Right lobe of liver (tissue), 6 donors: ENCODE results near the gene PIM2. TPM values are rescaled to one million over a fixed set of nuclear protein-coding genes. Genes with fewer than 3 reads are reported as not detected.
A peak's percentile ranks its signal among the peaks of the same experiment; 100 is the strongest.

Source experiments
- ATAC-seq, 4 donors: fragments of 200-7000 bp; cut with Tn5 transposase; one replicate each; pipeline ENCODE4 v1.9.1; 2020; ENCODE audit warnings: mild to moderate bottlenecking in 4 of 4, moderate library complexity in 4 of 4
- DNase-seq, 3 donors: peaks; one replicate each; pipeline ENCODE4 v3.0.0-alpha.2; 2020
- H3K27ac ChIP-seq, 3 donors: fragments of 200-600 bp; one replicate each; pipeline ENCODE4 v1.8.0; 2022
- H3K27me3 ChIP-seq, 2 donors: fragments of 200-600 bp; one replicate each; pipeline ENCODE4 v1.8.0; 2022
- H3K36me3 ChIP-seq, 4 donors: fragments of 200-600 bp; sonication (generic) in 1 of 4; one replicate each; pipeline versions ENCODE4 v1.5.1 to v1.8.0; 2017 to 2022; ENCODE audit warnings: control low read depth in 1 of 4
- H3K4me1 ChIP-seq, 4 donors: fragments of 200-600 bp; sonication (generic) in 1 of 4; one replicate each; pipeline versions ENCODE4 v1.5.1 to v1.8.0; 2017 to 2022; ENCODE audit warnings: control low read depth in 1 of 4
- H3K4me3 ChIP-seq, 3 donors: fragments of 200-600 bp; one replicate each; pipeline ENCODE4 v1.8.0; 2022
- H3K9me3 ChIP-seq, 4 donors: fragments of 200-600 bp; sonication (generic) in 1 of 4; one replicate each; pipeline versions ENCODE4 v1.5.1 to v1.8.0; 2017 to 2022; ENCODE audit warnings: control low read depth in 1 of 4
- POLR2A ChIP-seq: fragments of 450-650 bp; IDR thresholded peaks from one replicate; pipeline ENCODE4 v1.6.1; 2017; ENCODE audit warnings: antibody characterized with exemption, mild to moderate bottlenecking
- WGBS: methylation state at CpG from one replicate; pipeline ENCODE4 v1.1.6; 2018; ENCODE audit warnings: low coverage, low lambda C conversion rate; ENCODE audit not compliant: insufficient coverage; ENCODE audit errors: missing lambda C conversion rate; 5-methylcytosine and 5-hydroxymethylcytosine counted together
- intact Hi-C, 2 donors: fragments of 100-400 bp; cut with DNase I; formaldehyde crosslinking; loops; one replicate each; pipeline versions ENCODE4 v1.11.2 to v1.14.1; 2022
- long read RNA-seq: library from polyadenylated mRNA; unstranded; transcript quantifications from one replicate; pipeline ENCODE4 v2.0.0, GENCODE V29; 2019
- total RNA-seq, 6 experiments: library from RNA; depleted of rRNA in 2 of 6; stranded (reverse); fragments of >200 nt in 2 of 6; fragmentation: NEBNext Ultra II Directional in 3 of 6; extraction: Animal tissue kit (Norgen Biotek cat#: 25700) in 3 of 6; gene quantifications; one replicate each; pipeline versions ENCODE4 v1.1.0 to v1.2.4, GENCODE V29; 2016 to 2023
- TF ChIP-seq, protein P1 (sequence below), 4 donors: fragments of 200-600 bp in 3 of 4; fragments of 450-650 bp in 1 of 4; IDR thresholded peaks; one replicate each; pipeline versions ENCODE4 v1.5.1 to v1.8.0; 2016 to 2022; ENCODE audit warnings: antibody characterized with exemption in 4 of 4, mild to moderate bottlenecking in 2 of 4
- donor health status: DM: no; HTN: yes; CAD: no.
- donor health status: DM: no; HTN: no; CAD: no.
- donor health status: DM: no; HTN: no; CAD: no.
- donor health status: DM: no; HTN: yes; CAD: no.
- donor health status: DM: no; HTN: yes; CAD: no.

The PIM2 gene
- total RNA-seq = 1 to 10 TPM; 1.7 to 8.8 (median 6.8) TPM
- long read RNA-seq = 0 reads

- WGBS = 3% methylated on average over 12 of the region's 55 CpGs
- peaks cover 0 to 8% (median 1%) of the 10 kb centered on the region in 4 donors for H3K36me3 ChIP-seq
- peak within 1 kb of the TSS; percentile 49 to 58 (median 51) for H3K4me3 ChIP-seq
- no peaks in the 10 kb centered on the region for H3K27me3 ChIP-seq
- no peaks in the 10 kb centered on the region for H3K9me3 ChIP-seq
- H3K4me1 ChIP-seq = no peaks in the 10 kb centered on the region
- intact Hi-C loops = no loop called here
- peak within 1 kb of the TSS; percentile 63 to 67 (median 65) for H3K27ac ChIP-seq
- peak; percentile 98 for TF ChIP-seq POLR2A
- TF ChIP-seq, protein P1, sequence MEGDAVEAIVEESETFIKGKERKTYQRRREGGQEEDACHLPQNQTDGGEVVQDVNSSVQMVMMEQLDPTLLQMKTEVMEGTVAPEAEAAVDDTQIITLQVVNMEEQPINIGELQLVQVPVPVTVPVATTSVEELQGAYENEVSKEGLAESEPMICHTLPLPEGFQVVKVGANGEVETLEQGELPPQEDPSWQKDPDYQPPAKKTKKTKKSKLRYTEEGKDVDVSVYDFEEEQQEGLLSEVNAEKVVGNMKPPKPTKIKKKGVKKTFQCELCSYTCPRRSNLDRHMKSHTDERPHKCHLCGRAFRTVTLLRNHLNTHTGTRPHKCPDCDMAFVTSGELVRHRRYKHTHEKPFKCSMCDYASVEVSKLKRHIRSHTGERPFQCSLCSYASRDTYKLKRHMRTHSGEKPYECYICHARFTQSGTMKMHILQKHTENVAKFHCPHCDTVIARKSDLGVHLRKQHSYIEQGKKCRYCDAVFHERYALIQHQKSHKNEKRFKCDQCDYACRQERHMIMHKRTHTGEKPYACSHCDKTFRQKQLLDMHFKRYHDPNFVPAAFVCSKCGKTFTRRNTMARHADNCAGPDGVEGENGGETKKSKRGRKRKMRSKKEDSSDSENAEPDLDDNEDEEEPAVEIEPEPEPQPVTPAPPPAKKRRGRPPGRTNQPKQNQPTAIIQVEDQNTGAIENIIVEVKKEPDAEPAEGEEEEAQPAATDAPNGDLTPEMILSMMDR (IDR thresholded peaks at IDR 0.05) = peak in 1 of 4 donors; percentile 5
- ATAC-seq (peak; percentile 82 to 88 (median 87)), DNase-seq (peak; percentile 90 to 93 (median 92))
Measured at GRCh38 chrX:48918643-48919340, at the start of gene PIM2. Gene PIM2 (minus strand): TSS chrX:48919024. CDS start chrX:48918834, 190 bp downstream.

GRCh38 chrX:48968377-48968776 lies 49.6 kb upstream of the PIM2 start:
- ATAC-seq = no peak
- TF ChIP-seq POLR2A = no peak
- TF ChIP-seq, protein P1 (IDR thresholded peaks at IDR 0.05) = no peak
- WGBS = 33% methylated on average over 1 of the region's 1 CpG
- Histone ChIP-seq H3K4me1 (no peaks in the 10 kb centered on the region), H3K27ac (no peak overlapping the region), H3K9me3 (no peaks in the 10 kb centered on the region), H3K27me3 (no peaks in the 10 kb centered on the region), H3K4me3 (no peak overlapping the region), H3K36me3 (no peaks in the 10 kb centered on the region)
- intact Hi-C loops = no loop called here
- no peak for DNase-seq

GRCh38 chrX:48966796-48967579 lies 48.2 kb upstream of the PIM2 start:
- no peaks in the 10 kb centered on the region for H3K36me3 ChIP-seq
- intact Hi-C loops = no loop called here
- H3K27ac ChIP-seq = no peak overlapping the region
- 72% methylated on average over 5 of the region's 15 CpGs for WGBS
- H3K4me1 ChIP-seq = no peaks in the 10 kb centered on the region
- ATAC-seq = no peak
- no peaks in the 10 kb centered on the region for H3K9me3 ChIP-seq
- TF ChIP-seq, protein P1 (IDR thresholded peaks at IDR 0.05) = no peak
- no peak for TF ChIP-seq POLR2A
- H3K4me3 ChIP-seq = no peak overlapping the region
- DNase-seq = no peak
- H3K27me3 ChIP-seq = no peaks in the 10 kb centered on the region

GRCh38 chrX:48965959-48966358 lies 47.1 kb upstream of the PIM2 start:
- Histone ChIP-seq H3K27ac (no peak overlapping the region), H3K36me3 (no peaks in the 10 kb centered on the region), H3K27me3 (no peaks in the 10 kb centered on the region), H3K4me1 (no peaks in the 10 kb centered on the region), H3K9me3 (no peaks in the 10 kb centered on the region), H3K4me3 (no peak overlapping the region)
- DNase-seq = no peak
- ATAC-seq = no peak
- no CpG with 5 or more reads among the region's 14 CpGs for WGBS
- TF ChIP-seq POLR2A = no peak
- TF ChIP-seq, protein P1 (IDR thresholded peaks at IDR 0.05) = no peak
- intact Hi-C loops = no loop called here
